Measurements from ENCODE around the gene TRIM14. TPM values are rescaled to one million over a fixed set of nuclear protein-coding genes. Genes with fewer than 3 reads are reported as not detected.

Gene TRIM14
- total and polyA plus RNA-seq, 2 of the 13 experiments (the other 11 are each of a cell fraction or from before 2014, with no cell fraction given), result 9.2 to 13.0 TPM

DNA sequence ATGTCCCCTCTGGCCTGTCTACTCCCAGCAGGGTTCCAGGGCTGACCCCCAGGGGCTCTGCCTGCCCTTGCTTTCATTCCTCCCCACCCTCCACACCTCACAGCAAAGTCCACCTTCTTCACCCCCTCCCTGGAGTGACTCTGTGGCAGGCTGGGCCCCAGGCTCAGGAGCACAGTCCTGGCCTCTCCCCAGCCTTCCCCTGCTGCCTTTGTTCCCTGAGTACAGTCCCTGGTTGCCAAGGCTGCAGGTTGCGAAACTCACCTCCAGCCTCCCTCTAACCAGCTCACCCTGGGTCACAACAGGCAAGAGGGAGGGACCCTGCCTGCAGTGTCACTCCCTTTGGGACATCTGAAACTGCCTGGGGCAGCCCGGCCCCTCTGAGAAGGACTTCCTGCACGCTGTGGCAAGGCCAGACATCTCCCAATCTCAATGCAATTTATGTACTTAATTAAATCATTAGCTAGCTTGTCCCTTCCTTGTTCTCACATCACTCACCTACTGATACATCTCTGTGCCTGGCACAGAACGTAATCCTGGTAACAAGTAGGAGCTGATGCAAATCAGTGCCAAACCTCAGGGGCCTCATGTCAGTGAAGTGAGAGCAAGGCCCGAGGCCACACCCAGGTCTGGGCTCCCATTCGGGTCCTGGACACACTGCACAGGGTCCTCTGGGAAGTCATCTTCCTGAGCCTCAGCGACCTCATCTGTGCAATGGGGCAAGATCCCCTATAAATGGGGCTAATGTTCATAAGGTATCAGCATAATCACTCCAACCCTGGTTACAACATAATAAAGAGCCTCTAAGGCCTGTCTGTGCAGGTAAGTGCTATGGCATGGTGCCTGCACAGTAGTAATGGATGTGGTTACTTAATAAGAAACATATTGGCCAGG is 27.3 kb upstream of the TRIM14 start (continued):
- TF ChIP-seq NR2C2 (CRISPR knock-in tag; IDR thresholded peaks at IDR 0.05; ENCODE audit: borderline replicate concordance) (peak; percentile 82), NCOA2 (CRISPR knock-in tag; IDR thresholded peaks at IDR 0.05) (peak; percentile 62; the same call in 1 of the 2 replicates), KDM2A (CRISPR knock-in tag; IDR thresholded peaks at IDR 0.05; ENCODE audit: borderline replicate concordance, low read depth) (peak; percentile 82), NCOR1 (IDR thresholded peaks at IDR 0.05; ENCODE audit: borderline replicate concordance, low read length) (peak; percentile 59; the same call in 1 of the 2 replicates), ZEB1 (IDR thresholded peaks at IDR 0.05; ENCODE audit: insufficient replicate concordance, low read depth) (no peak), KAT7 (CRISPR knock-in tag; IDR thresholded peaks at IDR 0.05; ENCODE audit: borderline replicate concordance) (peak; percentile 60; the same call in 1 of the 2 replicates), U2AF1 (optimal IDR thresholded peaks at IDR 0.05; ENCODE audit: low read depth, low read length) (no peak), NONO (IDR thresholded peaks at IDR 0.05) (no peak), NONO (CRISPR knock-in tag; conservative IDR thresholded peaks at IDR 0.05) (peak; percentile 85), SALL2 (CRISPR knock-in tag; IDR thresholded peaks at IDR 0.05) (peak; percentile 29; the same call in 1 of the 2 replicates), ZNF614 (CRISPR knock-in tag; IDR thresholded peaks at IDR 0.05; ENCODE audit: borderline replicate concordance) (peak; percentile 80; the same call in 1 of the 2 replicates), ZNF746 (CRISPR knock-in tag; IDR thresholded peaks at IDR 0.05) (peak; percentile 61; the same call in 1 of the 2 replicates), ETV5 (CRISPR knock-in tag; IDR thresholded peaks at IDR 0.05; ENCODE audit: borderline replicate concordance) (peak; percentile 45)
- TF ChIP-seq, protein P1, sequence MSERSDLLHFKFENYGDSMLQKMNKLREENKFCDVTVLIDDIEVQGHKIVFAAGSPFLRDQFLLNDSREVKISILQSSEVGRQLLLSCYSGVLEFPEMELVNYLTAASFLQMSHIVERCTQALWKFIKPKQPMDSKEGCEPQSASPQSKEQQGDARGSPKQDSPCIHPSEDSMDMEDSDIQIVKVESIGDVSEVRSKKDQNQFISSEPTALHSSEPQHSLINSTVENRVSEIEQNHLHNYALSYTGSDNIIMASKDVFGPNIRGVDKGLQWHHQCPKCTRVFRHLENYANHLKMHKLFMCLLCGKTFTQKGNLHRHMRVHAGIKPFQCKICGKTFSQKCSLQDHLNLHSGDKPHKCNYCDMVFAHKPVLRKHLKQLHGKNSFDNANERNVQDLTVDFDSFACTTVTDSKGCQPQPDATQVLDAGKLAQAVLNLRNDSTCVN (CRISPR knock-in tag; IDR thresholded peaks at IDR 0.05; ENCODE audit: borderline replicate concordance), result peak; percentile 60; the same call in 1 of the 2 replicates
- TF ChIP-seq, protein P2, sequence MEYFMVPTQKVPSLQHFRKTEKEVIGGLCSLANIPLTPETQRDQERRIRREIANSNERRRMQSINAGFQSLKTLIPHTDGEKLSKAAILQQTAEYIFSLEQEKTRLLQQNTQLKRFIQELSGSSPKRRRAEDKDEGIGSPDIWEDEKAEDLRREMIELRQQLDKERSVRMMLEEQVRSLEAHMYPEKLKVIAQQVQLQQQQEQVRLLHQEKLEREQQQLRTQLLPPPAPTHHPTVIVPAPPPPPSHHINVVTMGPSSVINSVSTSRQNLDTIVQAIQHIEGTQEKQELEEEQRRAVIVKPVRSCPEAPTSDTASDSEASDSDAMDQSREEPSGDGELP (IDR thresholded peaks at IDR 0.05; ENCODE audit: borderline replicate concordance, low read depth), result peak; percentile 56; the same call in 1 of the 2 replicates
- TF ChIP-seq, protein P3, sequence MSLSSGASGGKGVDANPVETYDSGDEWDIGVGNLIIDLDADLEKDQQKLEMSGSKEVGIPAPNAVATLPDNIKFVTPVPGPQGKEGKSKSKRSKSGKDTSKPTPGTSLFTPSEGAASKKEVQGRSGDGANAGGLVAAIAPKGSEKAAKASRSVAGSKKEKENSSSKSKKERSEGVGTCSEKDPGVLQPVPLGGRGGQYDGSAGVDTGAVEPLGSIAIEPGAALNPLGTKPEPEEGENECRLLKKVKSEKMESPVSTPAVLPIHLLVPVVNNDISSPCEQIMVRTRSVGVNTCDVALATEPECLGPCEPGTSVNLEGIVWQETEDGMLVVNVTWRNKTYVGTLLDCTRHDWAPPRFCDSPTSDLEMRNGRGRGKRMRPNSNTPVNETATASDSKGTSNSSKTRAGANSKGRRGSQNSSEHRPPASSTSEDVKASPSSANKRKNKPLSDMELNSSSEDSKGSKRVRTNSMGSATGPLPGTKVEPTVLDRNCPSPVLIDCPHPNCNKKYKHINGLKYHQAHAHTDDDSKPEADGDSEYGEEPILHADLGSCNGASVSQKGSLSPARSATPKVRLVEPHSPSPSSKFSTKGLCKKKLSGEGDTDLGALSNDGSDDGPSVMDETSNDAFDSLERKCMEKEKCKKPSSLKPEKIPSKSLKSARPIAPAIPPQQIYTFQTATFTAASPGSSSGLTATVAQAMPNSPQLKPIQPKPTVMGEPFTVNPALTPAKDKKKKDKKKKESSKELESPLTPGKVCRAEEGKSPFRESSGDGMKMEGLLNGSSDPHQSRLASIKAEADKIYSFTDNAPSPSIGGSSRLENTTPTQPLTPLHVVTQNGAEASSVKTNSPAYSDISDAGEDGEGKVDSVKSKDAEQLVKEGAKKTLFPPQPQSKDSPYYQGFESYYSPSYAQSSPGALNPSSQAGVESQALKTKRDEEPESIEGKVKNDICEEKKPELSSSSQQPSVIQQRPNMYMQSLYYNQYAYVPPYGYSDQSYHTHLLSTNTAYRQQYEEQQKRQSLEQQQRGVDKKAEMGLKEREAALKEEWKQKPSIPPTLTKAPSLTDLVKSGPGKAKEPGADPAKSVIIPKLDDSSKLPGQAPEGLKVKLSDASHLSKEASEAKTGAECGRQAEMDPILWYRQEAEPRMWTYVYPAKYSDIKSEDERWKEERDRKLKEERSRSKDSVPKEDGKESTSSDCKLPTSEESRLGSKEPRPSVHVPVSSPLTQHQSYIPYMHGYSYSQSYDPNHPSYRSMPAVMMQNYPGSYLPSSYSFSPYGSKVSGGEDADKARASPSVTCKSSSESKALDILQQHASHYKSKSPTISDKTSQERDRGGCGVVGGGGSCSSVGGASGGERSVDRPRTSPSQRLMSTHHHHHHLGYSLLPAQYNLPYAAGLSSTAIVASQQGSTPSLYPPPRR (CRISPR knock-in tag; IDR thresholded peaks at IDR 0.05; ENCODE audit: borderline replicate concordance), result peak; percentile 62; the same call in 1 of the 2 replicates
- TF ChIP-seq, protein P4, sequence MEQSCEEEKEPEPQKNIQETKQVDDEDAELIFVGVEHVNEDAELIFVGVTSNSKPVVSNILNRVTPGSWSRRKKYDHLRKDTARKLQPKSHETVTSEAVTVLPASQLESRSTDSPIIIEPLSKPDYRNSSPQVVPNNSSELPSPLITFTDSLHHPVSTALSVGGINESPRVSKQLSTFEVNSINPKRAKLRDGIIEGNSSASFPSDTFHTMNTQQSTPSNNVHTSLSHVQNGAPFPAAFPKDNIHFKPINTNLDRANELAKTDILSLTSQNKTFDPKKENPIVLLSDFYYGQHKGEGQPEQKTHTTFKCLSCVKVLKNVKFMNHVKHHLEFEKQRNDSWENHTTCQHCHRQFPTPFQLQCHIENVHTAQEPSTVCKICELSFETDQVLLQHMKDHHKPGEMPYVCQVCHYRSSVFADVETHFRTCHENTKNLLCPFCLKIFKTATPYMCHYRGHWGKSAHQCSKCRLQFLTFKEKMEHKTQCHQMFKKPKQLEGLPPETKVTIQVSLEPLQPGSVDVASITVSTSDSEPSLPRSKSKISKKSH (CRISPR knock-in tag; IDR thresholded peaks at IDR 0.05; ENCODE audit: borderline replicate concordance), result 0 out of 2 replicates have a peak, but pooled peaks have one; percentile 9
- TF ChIP-seq, protein P5, sequence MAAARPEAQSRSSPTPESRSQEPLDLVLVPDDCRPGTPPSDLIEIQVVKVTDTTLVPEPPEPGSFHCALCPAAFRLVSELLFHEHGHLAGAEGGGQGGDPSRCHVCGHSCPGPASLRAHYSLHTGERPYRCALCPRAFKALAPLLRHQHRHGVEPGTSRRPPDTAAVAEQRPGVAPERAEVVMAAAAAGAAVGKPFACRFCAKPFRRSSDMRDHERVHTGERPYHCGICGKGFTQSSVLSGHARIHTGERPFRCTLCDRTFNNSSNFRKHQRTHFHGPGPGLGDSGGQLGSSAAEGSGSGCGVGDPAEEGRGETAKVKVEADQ (CRISPR knock-in tag; IDR thresholded peaks at IDR 0.05; ENCODE audit: borderline replicate concordance), result no peak

All from HepG2 (cell line).